ENCODE measurements around the gene RIT1. TPM values are rescaled to one million over a fixed set of nuclear protein-coding genes. Genes with fewer than 3 reads are reported as not detected.

Gene RIT1
- total and polyA plus RNA-seq, 2 of the 13 experiments (the other 11 are each of a cell fraction or from before 2014, with no cell fraction given): 12.2 to 32.2 TPM

DNA sequence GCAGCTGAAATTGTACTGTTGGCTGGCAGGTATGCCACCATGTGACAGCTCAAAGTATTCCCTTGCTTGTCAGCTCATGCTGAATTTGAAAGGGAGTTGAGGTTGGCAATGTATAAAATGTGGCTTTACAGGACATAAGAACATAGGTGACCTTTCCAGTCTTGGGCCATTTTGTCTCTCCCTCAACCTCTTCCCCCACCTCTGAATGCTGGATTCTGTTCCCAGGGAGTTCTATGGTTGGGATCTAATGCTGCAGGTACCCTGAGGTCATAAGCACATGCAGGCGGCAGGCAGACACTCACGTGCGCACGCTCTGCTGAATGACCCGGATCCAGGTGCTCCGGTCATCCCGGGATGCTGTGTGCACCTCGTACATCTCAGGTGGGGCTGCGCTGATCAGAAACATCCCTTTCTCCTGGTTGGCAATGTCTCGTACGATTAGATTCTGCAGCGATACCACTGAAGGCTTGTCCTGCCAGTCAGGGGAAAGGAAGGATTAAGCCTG lies 46.3 kb upstream of the RIT1 start (continued):
- TF ChIP-seq ZNF564 (CRISPR knock-in tag; IDR thresholded peaks at IDR 0.05) (no peak), SALL1 (CRISPR knock-in tag; IDR thresholded peaks at IDR 0.05) (no peak), PHF21A (CRISPR knock-in tag; IDR thresholded peaks at IDR 0.05) (no peak), NCOA1 (CRISPR knock-in tag; IDR thresholded peaks at IDR 0.05) (no peak), ZNF549 (CRISPR knock-in tag; IDR thresholded peaks at IDR 0.05) (no peak), ZFX (CRISPR knock-in tag; IDR thresholded peaks at IDR 0.05; ENCODE audit: low read depth) (no peak), SP4 (CRISPR knock-in tag; IDR thresholded peaks at IDR 0.05) (no peak), CBFB (CRISPR knock-in tag; IDR thresholded peaks at IDR 0.05) (no peak), ONECUT2 (CRISPR knock-in tag; IDR thresholded peaks at IDR 0.05) (no peak), ZFP82 (CRISPR knock-in tag; IDR thresholded peaks at IDR 0.05; ENCODE audit: borderline replicate concordance) (no peak), ZC3H4 (CRISPR knock-in tag; IDR thresholded peaks at IDR 0.05; ENCODE audit: borderline replicate concordance) (no peak)
- TF ChIP-seq, protein P1, sequence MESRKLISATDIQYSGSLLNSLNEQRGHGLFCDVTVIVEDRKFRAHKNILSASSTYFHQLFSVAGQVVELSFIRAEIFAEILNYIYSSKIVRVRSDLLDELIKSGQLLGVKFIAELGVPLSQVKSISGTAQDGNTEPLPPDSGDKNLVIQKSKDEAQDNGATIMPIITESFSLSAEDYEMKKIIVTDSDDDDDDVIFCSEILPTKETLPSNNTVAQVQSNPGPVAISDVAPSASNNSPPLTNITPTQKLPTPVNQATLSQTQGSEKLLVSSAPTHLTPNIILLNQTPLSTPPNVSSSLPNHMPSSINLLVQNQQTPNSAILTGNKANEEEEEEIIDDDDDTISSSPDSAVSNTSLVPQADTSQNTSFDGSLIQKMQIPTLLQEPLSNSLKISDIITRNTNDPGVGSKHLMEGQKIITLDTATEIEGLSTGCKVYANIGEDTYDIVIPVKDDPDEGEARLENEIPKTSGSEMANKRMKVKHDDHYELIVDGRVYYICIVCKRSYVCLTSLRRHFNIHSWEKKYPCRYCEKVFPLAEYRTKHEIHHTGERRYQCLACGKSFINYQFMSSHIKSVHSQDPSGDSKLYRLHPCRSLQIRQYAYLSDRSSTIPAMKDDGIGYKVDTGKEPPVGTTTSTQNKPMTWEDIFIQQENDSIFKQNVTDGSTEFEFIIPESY (CRISPR knock-in tag; IDR thresholded peaks at IDR 0.05): no peak
- TF ChIP-seq, protein P2, sequence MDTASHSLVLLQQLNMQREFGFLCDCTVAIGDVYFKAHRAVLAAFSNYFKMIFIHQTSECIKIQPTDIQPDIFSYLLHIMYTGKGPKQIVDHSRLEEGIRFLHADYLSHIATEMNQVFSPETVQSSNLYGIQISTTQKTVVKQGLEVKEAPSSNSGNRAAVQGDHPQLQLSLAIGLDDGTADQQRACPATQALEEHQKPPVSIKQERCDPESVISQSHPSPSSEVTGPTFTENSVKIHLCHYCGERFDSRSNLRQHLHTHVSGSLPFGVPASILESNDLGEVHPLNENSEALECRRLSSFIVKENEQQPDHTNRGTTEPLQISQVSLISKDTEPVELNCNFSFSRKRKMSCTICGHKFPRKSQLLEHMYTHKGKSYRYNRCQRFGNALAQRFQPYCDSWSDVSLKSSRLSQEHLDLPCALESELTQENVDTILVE (CRISPR knock-in tag; IDR thresholded peaks at IDR 0.05): no peak
